Adipose tissue (tissue), 3 donors: Measurements from ENCODE around the gene ZNF70. TPM values are rescaled to one million over a fixed set of nuclear protein-coding genes. Genes with fewer than 3 reads are reported as not detected.

Experiments
- polyA plus RNA-seq, 3 donors: library from polyadenylated mRNA; stranded (reverse); fragments of 200-250 nt; gene quantifications; one replicate each; pipeline ENCODE4 v1.2.3, GENCODE V29; 2013
- donor health status: healthy with polysubstance abuse.
- donor health status: Bipolar disorder and iron deficiency.
- donor health status: healthy.

Gene ZNF70
- polyA plus RNA-seq, 3 donors = 0.71 to 1.3 (median 1.0) TPM

Other genes starting within 250 kb of the ZNF70 start
- gene IGLL1, start 170.8 kb downstream of the ZNF70 start, polyA plus RNA-seq = not detected
- under 1 TPM; 0.12 to 0.56 (median 0.18) TPM for gene DRICH1, start 118.8 kb downstream of the ZNF70 start, polyA plus RNA-seq
- gene RGL4, start 60.1 kb downstream of the ZNF70 start, polyA plus RNA-seq = 10 to 100 TPM in 1 of 3 donors, 1 to 10 TPM in 1, under 1 TPM in 1; 0.40 to 13.9 (median 9.5) TPM
- 1 to 10 TPM in 1 of 3 donors, under 1 TPM in 1, not detected in 1; 0.87 to 1.1 TPM for gene VPREB3, start 3.3 kb upstream of the ZNF70 start, polyA plus RNA-seq
- under 1 TPM in 1 of 3 donors, not detected in 2; 0.12 TPM for gene C22orf15, start 11.9 kb upstream of the ZNF70 start, polyA plus RNA-seq
- gene CHCHD10, start 16.9 kb upstream of the ZNF70 start, polyA plus RNA-seq = 100 to 1,000 TPM in 2 of 3 donors, 10 to 100 TPM in 1; 75.1 to 432 (median 284) TPM
- 1 to 10 TPM in 2 of 3 donors, under 1 TPM in 1; 0.66 to 1.9 (median 1.6) TPM for gene MMP11, start 21.7 kb upstream of the ZNF70 start, polyA plus RNA-seq
- 10 to 100 TPM; 33.5 to 50.1 (median 38.6) TPM for gene SMARCB1, start 35.9 kb upstream of the ZNF70 start, polyA plus RNA-seq
- 10 to 100 TPM in 1 of 3 donors, 1 to 10 TPM in 1, under 1 TPM in 1; 0.79 to 26.4 (median 1.9) TPM for gene DERL3, start 87.9 kb upstream of the ZNF70 start, polyA plus RNA-seq
- gene SLC2A11, start 106.8 kb upstream of the ZNF70 start, polyA plus RNA-seq = 10 to 100 TPM in 2 of 3 donors, 1 to 10 TPM in 1; 6.2 to 12.3 (median 10.3) TPM
- gene MIF, start 143.3 kb upstream of the ZNF70 start, polyA plus RNA-seq = 100 to 1,000 TPM; 327 to 436 (median 380) TPM
- 10 to 100 TPM in 2 of 3 donors, 1 to 10 TPM in 1; 6.2 to 12.9 (median 10.0) TPM for gene GSTT2B, start 210.1 kb upstream of the ZNF70 start, polyA plus RNA-seq
- 10 to 100 TPM in 1 of 3 donors, 1 to 10 TPM in 2; 1.8 to 10.6 (median 3.1) TPM for gene DDTL, start 215.8 kb upstream of the ZNF70 start, polyA plus RNA-seq
- 100 to 1,000 TPM; 237 to 642 (median 528) TPM for gene DDT, start 223.3 kb upstream of the ZNF70 start, polyA plus RNA-seq
- gene GSTT2, start 229.0 kb upstream of the ZNF70 start, polyA plus RNA-seq = 1 to 10 TPM in 1 of 3 donors, under 1 TPM in 1, not detected in 1; 0.28 to 2.7 TPM